NB4 (cell line): ENCODE measurements around the gene CDH4.

Experiments used
- DNase-seq: peaks from one replicate; pipeline ENCODE4 v3.0.0; 2010; ENCODE audit warnings: low read depth
- H3K4me3 ChIP-seq: one replicate; pipeline ENCODE4 v1.5.1; 2011; ENCODE audit warnings: mild to moderate bottlenecking, low read depth, low read length, moderate library complexity
- MYC ChIP-seq: IDR thresholded peaks from 2 replicates; pipeline ENCODE4 v1.6.1; 2011; ENCODE audit warnings: low read depth, low read length
- POLR2A ChIP-seq: IDR thresholded peaks from 2 replicates; pipeline ENCODE4 v1.6.1; 2011; ENCODE audit warnings: mild to moderate bottlenecking; ENCODE audit not compliant: insufficient read length; ENCODE audit errors: extremely low read depth
- TF ChIP-seq, protein P1 (sequence below): IDR thresholded peaks from 2 replicates; pipeline ENCODE4 v1.6.1; 2011; ENCODE audit warnings: low read depth, low read length
- TF ChIP-seq, protein P2 (sequence below): IDR thresholded peaks from one replicate; pipeline ENCODE4 v1.5.1; 2012; ENCODE audit warnings: low read depth, low read length

The CDH4 gene

DNA sequence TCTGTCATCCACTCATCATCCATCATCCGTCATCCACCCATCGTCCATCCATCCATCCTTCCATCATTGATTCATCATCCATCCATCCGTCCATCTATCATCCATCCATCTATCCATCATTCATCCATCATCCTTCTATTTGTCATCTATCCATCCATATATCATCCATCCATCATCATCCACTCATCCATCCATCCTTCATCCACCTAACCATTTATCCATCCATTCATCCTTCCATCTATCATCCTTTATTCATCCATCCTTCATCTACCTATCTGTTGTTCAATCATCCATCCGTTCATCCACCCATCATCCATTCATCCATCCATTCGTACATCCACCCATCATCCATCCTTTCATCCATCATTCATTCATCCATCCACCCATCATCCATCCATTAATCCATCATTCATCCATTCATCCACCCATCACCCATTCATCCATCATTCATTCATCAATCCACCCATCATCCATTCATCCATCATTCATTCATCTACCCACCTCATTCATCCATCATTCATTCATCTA lies 266.4 kb downstream of the CDH4 start:
- H3K4me3 ChIP-seq, result no peak overlapping the region
- DNase-seq, result no peak
- TF ChIP-seq, protein P1, sequence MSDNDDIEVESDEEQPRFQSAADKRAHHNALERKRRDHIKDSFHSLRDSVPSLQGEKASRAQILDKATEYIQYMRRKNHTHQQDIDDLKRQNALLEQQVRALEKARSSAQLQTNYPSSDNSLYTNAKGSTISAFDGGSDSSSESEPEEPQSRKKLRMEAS, result no peak
- TF ChIP-seq MYC, result no peak
- TF ChIP-seq POLR2A, result no peak
- TF ChIP-seq, protein P2, sequence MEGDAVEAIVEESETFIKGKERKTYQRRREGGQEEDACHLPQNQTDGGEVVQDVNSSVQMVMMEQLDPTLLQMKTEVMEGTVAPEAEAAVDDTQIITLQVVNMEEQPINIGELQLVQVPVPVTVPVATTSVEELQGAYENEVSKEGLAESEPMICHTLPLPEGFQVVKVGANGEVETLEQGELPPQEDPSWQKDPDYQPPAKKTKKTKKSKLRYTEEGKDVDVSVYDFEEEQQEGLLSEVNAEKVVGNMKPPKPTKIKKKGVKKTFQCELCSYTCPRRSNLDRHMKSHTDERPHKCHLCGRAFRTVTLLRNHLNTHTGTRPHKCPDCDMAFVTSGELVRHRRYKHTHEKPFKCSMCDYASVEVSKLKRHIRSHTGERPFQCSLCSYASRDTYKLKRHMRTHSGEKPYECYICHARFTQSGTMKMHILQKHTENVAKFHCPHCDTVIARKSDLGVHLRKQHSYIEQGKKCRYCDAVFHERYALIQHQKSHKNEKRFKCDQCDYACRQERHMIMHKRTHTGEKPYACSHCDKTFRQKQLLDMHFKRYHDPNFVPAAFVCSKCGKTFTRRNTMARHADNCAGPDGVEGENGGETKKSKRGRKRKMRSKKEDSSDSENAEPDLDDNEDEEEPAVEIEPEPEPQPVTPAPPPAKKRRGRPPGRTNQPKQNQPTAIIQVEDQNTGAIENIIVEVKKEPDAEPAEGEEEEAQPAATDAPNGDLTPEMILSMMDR, result no peak

DNA sequence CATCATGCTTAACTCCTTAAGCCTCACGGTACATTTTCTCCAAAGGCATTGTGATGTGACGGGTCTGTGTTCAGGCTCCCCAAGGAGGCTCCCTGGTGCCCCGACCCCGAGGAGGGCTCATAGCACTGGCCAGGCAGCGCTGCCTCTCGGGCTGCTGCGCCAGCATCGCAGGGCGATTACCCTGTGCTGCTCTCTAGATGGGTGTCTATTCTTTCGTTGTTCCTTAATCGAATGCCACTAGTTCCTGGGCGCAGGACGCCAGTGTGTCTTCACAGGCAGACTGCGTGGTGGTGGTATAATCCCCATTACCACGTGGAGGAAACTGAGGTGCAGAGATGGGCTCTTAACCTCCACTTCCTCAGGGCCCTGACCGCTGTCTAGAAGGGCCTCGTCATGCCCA lies 267.4 kb downstream of the CDH4 start:
- DNase-seq, result no peak
- TF ChIP-seq, protein P2, result no peak
- TF ChIP-seq MYC, result no peak
- TF ChIP-seq, protein P1, result no peak
- no peak for TF ChIP-seq POLR2A
- no peak overlapping the region for H3K4me3 ChIP-seq

DNA sequence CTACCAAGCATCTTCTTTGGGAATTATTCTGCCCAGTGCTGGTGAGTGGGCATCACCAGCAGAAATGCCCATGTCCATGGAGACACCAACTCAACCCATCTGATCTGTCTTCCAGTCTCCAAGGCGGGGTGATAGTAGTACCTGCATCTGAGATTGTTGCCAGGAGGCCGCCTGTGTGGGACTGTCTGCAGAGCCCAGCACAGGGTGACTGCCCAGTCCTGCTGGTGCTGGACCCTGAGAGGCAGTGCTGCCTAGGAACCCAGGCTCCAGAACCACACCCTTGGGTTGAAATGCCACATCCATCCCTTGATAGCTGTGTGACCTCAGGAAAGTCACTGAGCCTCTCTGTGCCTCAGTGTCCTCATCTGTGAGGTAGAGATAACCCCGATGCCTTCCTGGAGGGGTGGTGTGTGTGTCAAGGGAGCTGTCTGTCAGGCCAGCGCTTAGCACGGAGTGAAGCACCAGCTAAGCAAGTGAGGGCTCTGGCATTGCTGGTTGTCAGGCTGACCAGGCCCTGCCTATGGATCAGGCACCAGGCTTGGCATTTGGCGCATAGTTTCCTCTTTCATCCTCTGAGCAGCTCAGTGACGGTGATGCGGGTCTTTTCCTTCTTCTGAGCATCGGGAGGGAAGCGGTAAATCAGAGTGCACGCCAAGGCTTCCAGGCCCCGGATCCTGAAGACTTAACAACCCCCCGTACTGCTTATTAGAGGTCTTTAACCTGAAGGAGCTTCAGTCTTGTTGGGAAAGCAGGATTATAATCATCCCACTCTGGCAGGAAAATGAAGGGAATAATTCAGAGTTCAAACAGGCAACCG lies 268.2 kb downstream of the CDH4 start:
- H3K4me3 ChIP-seq, result no peak overlapping the region
- DNase-seq, result no peak
- TF ChIP-seq, protein P1, result no peak
- no peak for TF ChIP-seq POLR2A
- no peak for TF ChIP-seq MYC

DNA sequence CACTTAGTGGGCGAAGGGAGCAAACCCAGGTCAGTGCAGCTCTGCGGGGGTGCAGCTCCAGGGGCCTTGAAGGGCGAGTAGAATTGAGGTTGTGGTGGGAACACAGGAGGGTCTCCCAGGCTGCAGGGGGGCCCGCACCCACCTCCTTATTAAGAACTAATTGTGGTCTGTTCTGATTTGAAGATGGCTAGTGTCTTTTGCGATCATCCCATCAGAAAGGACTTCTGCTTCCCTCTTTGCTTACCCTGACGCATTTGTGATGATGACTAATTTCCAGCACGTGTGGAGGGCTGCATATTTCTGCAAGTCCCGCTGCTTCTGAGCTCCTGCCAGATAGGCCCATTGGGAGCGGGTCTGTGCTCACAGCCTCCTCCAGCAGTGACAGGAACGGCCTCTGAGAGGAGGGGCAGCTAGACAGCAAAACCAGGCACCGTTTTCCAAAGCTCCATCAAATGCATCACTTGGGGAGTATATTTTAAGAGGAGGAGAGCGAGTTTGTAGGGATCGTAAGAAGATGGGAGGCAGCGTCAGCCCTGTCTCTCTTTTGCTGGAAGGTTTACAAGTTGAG lies 268.9 kb downstream of the CDH4 start:
- TF ChIP-seq, protein P2, result no peak
- TF ChIP-seq POLR2A, result no peak
- no peak overlapping the region for H3K4me3 ChIP-seq
- peak; percentile 54 for DNase-seq

DNA sequence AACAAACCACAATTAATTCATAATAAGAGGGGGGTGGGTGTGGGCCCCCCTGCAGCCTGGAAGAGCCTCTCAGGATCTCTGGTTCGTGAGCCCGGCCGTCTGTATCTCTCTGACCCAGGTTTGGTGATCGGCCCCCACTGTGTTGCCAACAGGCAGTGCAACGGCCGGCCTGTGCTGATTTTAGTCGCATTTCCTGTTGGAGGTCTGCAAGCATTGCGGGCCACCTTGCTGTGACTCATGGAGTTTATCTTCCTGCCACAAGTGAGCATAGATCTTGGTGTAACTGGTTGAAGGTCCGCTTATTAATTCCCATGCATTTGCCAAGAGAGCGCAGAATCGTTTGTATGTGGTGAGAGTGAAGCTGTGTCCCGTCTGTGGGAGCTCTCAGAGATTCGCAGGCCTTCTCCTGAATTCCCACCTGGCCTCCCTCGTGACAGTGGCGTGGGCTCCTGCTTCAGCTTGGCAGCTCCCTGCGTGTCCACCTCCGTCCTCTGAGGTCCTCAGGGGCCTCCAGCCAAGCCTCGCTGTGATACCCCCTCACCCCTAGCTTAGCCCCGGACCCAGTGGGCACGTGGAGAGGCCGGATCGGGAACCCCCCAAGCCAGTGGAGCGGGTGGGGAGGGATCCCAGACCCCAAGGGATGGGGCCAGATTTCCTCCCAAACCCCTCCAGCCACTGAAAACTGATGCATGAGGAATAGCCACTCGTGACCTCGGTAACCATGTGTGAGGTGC lies 269.8 kb downstream of the CDH4 start:
- DNase-seq, result peak; percentile 47
- TF ChIP-seq MYC (no peak), POLR2A (no peak)
- TF ChIP-seq, protein P2, result no peak
- TF ChIP-seq, protein P1, result no peak
- no peak overlapping the region for H3K4me3 ChIP-seq
